K562 (cell line): Measurements from ENCODE around the gene MYBPHL. TPM values are rescaled to one million over a fixed set of nuclear protein-coding genes. Genes with fewer than 3 reads are reported as not detected.
A peak's percentile ranks its signal among the peaks of the same experiment; 100 is the strongest.

Experiments used
- ATAC-seq: fragments of 200-7000 bp; cut with Tn5 transposase; 3 replicates; pipeline ENCODE4 v1.9.1; 2020; ENCODE audit warnings: moderate library complexity
- BruUV-seq: library from RNA; stranded (reverse); fragments of 400-500 nt; replicated peaks from 2 replicates; lab custom pipeline; 2021; lab: Mats Ljungman, UMichigan
- CTCF ChIA-PET: fragments of 300-600 bp; formaldehyde crosslinking; extraction: SDS; loops from one replicate; lab custom pipeline; 2021; ENCODE audit warnings: low intra/inter-chr PET ratio; lab: Yijun Ruan, JAX
- POLR2A ChIA-PET: fragments of 300-600, 350-650 bp; sonication (Branson Sonifier 250); formaldehyde crosslinking; extraction: SDS; loops from one replicate; lab custom pipeline; 2021; ENCODE audit warnings: antibody characterized with exemption, inconsistent platforms; lab: Yijun Ruan, JAX
- DNase-seq, 4 experiments: peaks; one replicate each; pipeline versions ENCODE4 v3.0.0 to v3.0.0-alpha.2; 2011 to 2018; ENCODE audit warnings: low spot score in 3 of 4, mixed read lengths in 3 of 4; ENCODE audit errors: extremely low read depth in 1 of 4
- FAIRE-seq: peaks from 2 replicates; lab custom pipeline; 2011; peaks lifted over from hg19 to GRCh38; lab: Jason Lieb, UNC
- H2AFZ ChIP-seq: 2 replicates; pipeline ENCODE4 v1.6.0; 2011; ENCODE audit warnings: low read depth, low read length, control low read depth, inconsistent platforms
- H3K27ac ChIP-seq: fragments of 200-600 bp; 3 replicates; pipeline ENCODE4 v1.8.0; 2011; ENCODE audit warnings: low read depth, mild to moderate bottlenecking, control low read depth, inconsistent platforms, low read length, moderate library complexity, mixed read lengths; ENCODE audit errors: extremely low read depth
- H3K27me3 ChIP-seq, 2 experiments: fragments of 300-600 bp in 1 of 2; 2 replicates in 1 of 2; 3 replicates in 1 of 2; pipeline versions ENCODE4 v1.6.0 to v1.8.0; 2011; ENCODE audit warnings: inconsistent platforms in 2 of 2, low read length in 2 of 2, mild to moderate bottlenecking in 1 of 2, mixed read lengths in 1 of 2, moderate library complexity in 1 of 2; ENCODE audit not compliant: control insufficient read depth in 2 of 2, insufficient read depth in 2 of 2
- H3K36me3 ChIP-seq: fragments of 300-600 bp; 3 replicates; pipeline ENCODE4 v1.8.0; 2011; ENCODE audit warnings: mild to moderate bottlenecking, low read length, inconsistent platforms; ENCODE audit not compliant: control insufficient read depth, insufficient read depth
- H3K4me1 ChIP-seq, 2 experiments: fragments of 200-600 bp in 1 of 2; replicated peaks in 1 of 2; 2 replicates in 1 of 2; 3 replicates in 1 of 2; pipeline versions ENCODE4 v1.5.1 to v1.8.0; 2011; ENCODE audit warnings: inconsistent platforms in 2 of 2, low read length in 2 of 2, mild to moderate bottlenecking in 1 of 2, mixed read lengths in 1 of 2, moderate library complexity in 1 of 2; ENCODE audit not compliant: control insufficient read depth in 2 of 2, insufficient read depth in 2 of 2
- H3K4me2 ChIP-seq: 2 replicates; pipeline ENCODE4 v1.6.1; 2011; ENCODE audit warnings: low read length, control low read depth, inconsistent platforms, mixed read lengths; ENCODE audit not compliant: insufficient read depth
- H3K4me3 ChIP-seq: fragments of 200-600 bp; sonication (generic), shearing (Covaris generic); 2 replicates; pipeline ENCODE4 v1.5.1; 2016; ENCODE audit warnings: control low read depth, inconsistent platforms
- H3K79me2 ChIP-seq: fragments of 200-600 bp; 3 replicates; pipeline ENCODE4 v1.8.0; 2011; ENCODE audit warnings: low read length, inconsistent platforms; ENCODE audit not compliant: control insufficient read depth, insufficient read depth
- H3K9ac ChIP-seq, 2 experiments: 2 replicates each; pipeline versions ENCODE4 v1.6.0 to v1.6.1; 2011; ENCODE audit warnings: low read depth in 2 of 2, low read length in 2 of 2, control low read depth in 1 of 2, inconsistent platforms in 1 of 2, mild to moderate bottlenecking in 1 of 2, mixed read lengths in 1 of 2; ENCODE audit not compliant: insufficient read depth in 1 of 2
- H3K9me1 ChIP-seq: one replicate; pipeline ENCODE4 v1.6.0; 2011; ENCODE audit warnings: inconsistent platforms, mild to moderate bottlenecking, low read length, moderate library complexity; ENCODE audit not compliant: control insufficient read depth, insufficient read depth
- H3K9me3 ChIP-seq: replicated peaks from 2 replicates; pipeline ENCODE4 v1.5.1; 2011; ENCODE audit warnings: low read depth, low read length, inconsistent platforms; ENCODE audit not compliant: control insufficient read depth, insufficient read depth
- H4K20me1 ChIP-seq: replicated peaks from 2 replicates; pipeline ENCODE4 v1.6.1; 2011; ENCODE audit warnings: low read length, inconsistent platforms, mixed read lengths; ENCODE audit not compliant: control insufficient read depth, insufficient read depth
- ARNT ChIP-seq, 2 experiments: fragments of 450-650 bp; IDR thresholded peaks; 2 replicates each; pipeline ENCODE4 v1.6.1; 2016; ENCODE audit warnings: mild to moderate bottlenecking in 1 of 2
- DNMT1 ChIP-seq: fragments of 450-650 bp; IDR thresholded peaks from 2 replicates; pipeline ENCODE4 v1.6.1; 2016; ENCODE audit warnings: antibody characterized with exemption, mild to moderate bottlenecking
- GTF2E2 ChIP-seq: fragments of 200-800 bp; sonication (Bioruptor generic); IDR thresholded peaks from 2 replicates; pipeline ENCODE4 v1.6.1; 2016; ENCODE audit warnings: missing genetic modification characterization, missing compliant biosample characterization
- LEF1 ChIP-seq: fragments of 450-650 bp; IDR thresholded peaks from 2 replicates; pipeline ENCODE4 v1.6.1; 2016; ENCODE audit warnings: mild to moderate bottlenecking
- NCOA4 ChIP-seq: fragments of 450-650 bp; IDR thresholded peaks from 2 replicates; pipeline ENCODE4 v1.6.1; 2018; ENCODE audit warnings: mild to moderate bottlenecking; ENCODE audit not compliant: partially characterized antibody
- NCOR1 ChIP-seq: fragments of 450-650 bp; IDR thresholded peaks from 2 replicates; pipeline ENCODE4 v1.6.1; 2016; ENCODE audit warnings: mild to moderate bottlenecking, moderate library complexity
- NR2F6 ChIP-seq: fragments of 450-650 bp; formaldehyde crosslinking; IDR thresholded peaks from 2 replicates; pipeline ENCODE4 v1.4.0; 2020; ENCODE audit warnings: mild to moderate bottlenecking
- SMARCA5 ChIP-seq: fragments of 450-650 bp; IDR thresholded peaks from 2 replicates; pipeline ENCODE4 v1.6.1; 2016
- SRSF9 ChIP-seq: fragments of 200-400 bp; formaldehyde crosslinking; IDR thresholded peaks from 2 replicates; pipeline ENCODE4 v1.6.1; 2017; ENCODE audit warnings: low read depth, low read length, borderline replicate concordance
- TCF3 ChIP-seq: sonication (generic); formaldehyde crosslinking; IDR thresholded peaks from 2 replicates; pipeline ENCODE4 v1.4.0; 2020; ENCODE audit warnings: mild to moderate bottlenecking, missing genetic modification reagents
- ZNF384 ChIP-seq: IDR thresholded peaks from 2 replicates; pipeline ENCODE4 v1.6.1; 2012; ENCODE audit warnings: low read depth, low read length, improper control_type of control experiment
- ZNF436 ChIP-seq: fragments of 250-450, 450-650 bp; sonication (Bioruptor Pico); formaldehyde crosslinking; IDR thresholded peaks from 2 replicates; pipeline ENCODE4 v1.7.0; 2020; ENCODE audit warnings: mild to moderate bottlenecking
- ZNF592 ChIP-seq: fragments of 450-650 bp; IDR thresholded peaks from 2 replicates; pipeline ENCODE4 v1.6.1; 2017; ENCODE audit warnings: antibody characterized with exemption, mild to moderate bottlenecking
- ZNF695 ChIP-seq: fragments of 450-650 bp; formaldehyde crosslinking; IDR thresholded peaks from 2 replicates; pipeline ENCODE4 v1.4.0; 2020; ENCODE audit warnings: mild to moderate bottlenecking, moderate library complexity
- WGBS: fragments of 100-300 bp; shearing (Covaris generic); methylation state at CpG from one replicate; pipeline ENCODE4 v1.1.6; 2016; ENCODE audit warnings: low coverage, mixed read lengths; ENCODE audit not compliant: insufficient coverage; ENCODE audit errors: missing lambda C conversion rate; 5-methylcytosine and 5-hydroxymethylcytosine counted together
- in situ Hi-C: fragments of 300-500 bp; cut with MboI; formaldehyde crosslinking; loops from 4 replicates; pipeline ENCODE4 v1.15.0; 2018; ENCODE audit warnings: inconsistent platforms, mixed read lengths
- intact Hi-C: fragments of 100-400 bp; cut with micrococcal nuclease; formaldehyde crosslinking; loops from 2 replicates; pipeline ENCODE4 v1.14.2; 2022
- polyA plus RNA-seq, 8 experiments: library from polyadenylated mRNA; depleted of rRNA in 4 of 8; stranded (reverse) in 5 of 8; unstranded in 3 of 8; fragments of >200 nt; fragmentation: Nextera tagmentation in 2 of 8; fragmentation: Illumina TruSeq in 1 of 8; extraction: Ambion mirVana in 2 of 8; extraction: Trizol in 1 of 8; gene quantifications; 2 replicates each; pipeline versions ENCODE4 v1.2.1 to v1.2.3, GENCODE V29; 2011 to 2014; ENCODE audit warnings: inconsistent platforms in 1 of 8, missing spikeins in 1 of 8
- total RNA-seq, 7 experiments: library from RNA; depleted of rRNA in 6 of 7; stranded (reverse); fragments of >200 nt in 6 of 7; fragmentation: Illumina TruSeq in 2 of 7; extraction: Trizol in 2 of 7; gene quantifications; 2 replicates each; pipeline versions ENCODE4 v1.2.1 to v1.2.3, GENCODE V29; 2011 to 2021; ENCODE audit warnings: low replicate concordance in 1 of 7
- TF ChIP-seq, protein P1 (sequence below): fragments of 250-450 bp; sonication (Bioruptor Pico); IDR thresholded peaks from 2 replicates; pipeline ENCODE4 v1.8.0; 2022; ENCODE audit warnings: moderate library complexity, mild to moderate bottlenecking, inconsistent platforms
- TF ChIP-seq, protein P2 (sequence below): sonication (generic); formaldehyde crosslinking; IDR thresholded peaks from 2 replicates; pipeline ENCODE4 v1.8.1; 2023; ENCODE audit warnings: mild to moderate bottlenecking, missing genetic modification reagents

MYBPHL gene
- total and polyA plus RNA-seq, 9 of the 15 experiments (the other 6 are each of a cell fraction or from before 2014, with no cell fraction given) = 0.20 to 1.9 (median 0.33) TPM

DNA sequence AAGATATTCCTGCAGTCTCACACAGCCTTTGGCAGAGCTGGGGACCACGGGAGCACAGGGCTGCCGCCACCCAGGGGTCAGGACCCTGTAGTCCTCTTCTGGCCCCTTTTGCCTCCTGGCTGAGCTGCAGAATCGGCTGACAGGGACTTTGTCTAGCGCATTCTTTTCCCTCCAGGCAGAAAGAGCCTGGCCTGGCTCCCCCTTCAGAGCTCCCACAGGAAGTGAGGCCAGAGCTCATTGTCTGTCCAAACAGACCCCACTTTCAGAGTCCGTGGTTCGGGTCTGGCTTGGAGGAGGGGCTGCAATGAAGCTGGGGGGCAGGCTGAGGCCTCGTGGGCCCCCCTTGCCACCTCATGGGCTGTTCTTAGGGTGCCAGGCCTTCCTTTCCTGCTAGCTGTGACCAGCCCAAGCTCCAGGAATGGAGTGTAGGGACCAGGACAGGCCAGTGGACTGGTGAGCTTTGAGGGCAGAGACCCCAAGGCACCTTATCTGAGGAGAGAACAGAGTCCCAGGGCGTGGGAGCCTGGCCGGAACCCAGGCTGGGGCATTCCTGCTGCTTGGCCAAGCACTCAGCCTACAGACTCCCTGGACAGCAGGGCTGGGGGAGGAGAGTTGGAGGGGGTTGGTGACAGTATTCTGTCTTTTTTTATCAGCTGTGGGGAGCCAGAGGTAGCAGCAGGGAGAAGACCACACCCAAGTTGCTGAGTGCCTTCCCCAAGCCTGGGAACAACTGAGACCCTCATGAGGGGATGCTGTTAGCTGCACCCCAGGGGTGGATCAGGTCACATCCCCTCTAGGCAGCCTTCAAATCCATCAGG is 52.8 kb downstream of the MYBPHL start:
- 5% methylated on average over 9 of the region's 9 CpGs for WGBS
- ChIA-PET POLR2A (interaction anchor here (0.6 to 4.8 kb wide), 19 partner anchors 8 to 578 kb away, joined by 3 to 36 read pairs (median 4); partner anchors contain the start of genes PSRC1 and SORT1), CTCF (no interaction called here)
- in situ Hi-C loops (no loop called here), intact Hi-C loops (loop anchor here (2.0 kb wide), 1 partner anchor 53 kb away; no protein-coding TSS in a partner anchor)
- no peaks in the 10 kb centered on the region for H4K20me1 ChIP-seq
- no peaks in the 10 kb centered on the region for H3K9me3 ChIP-seq
- H3K27me3 ChIP-seq = no peaks in the 10 kb centered on the region
- peak overlapping the region; percentile 18; the same call in 1 of the 2 replicates for H3K4me3 ChIP-seq
- peak overlapping the region; percentile 89 for H3K27ac ChIP-seq
- FAIRE-seq (peak; percentile 97), ATAC-seq (peak; percentile 79), DNase-seq (peak; percentile 84 to 89 (median 86))
- H3K9ac ChIP-seq = peak overlapping the region; percentile 81 to 89
- peaks cover 9% of the 10 kb centered on the region; the same call in 2 of the 3 replicates for H3K36me3 ChIP-seq
- peaks cover 36% of the 10 kb centered on the region for H3K79me2 ChIP-seq
- H3K4me2 ChIP-seq = peak overlapping the region; percentile 83
- peak overlapping the region; percentile 69 for H2AFZ ChIP-seq
- no TSS peak for BruUV-seq
- peaks cover 40 to 80% of the 10 kb centered on the region in 2 experiments for H3K4me1 ChIP-seq
- peaks cover 4% of the 10 kb centered on the region for H3K9me1 ChIP-seq
- TF ChIP-seq GTF2E2 (tag) (no peak), ARNT (IDR thresholded peaks at IDR 0.05) (no peak), NCOA4 (no peak), SMARCA5 (no peak), SRSF9 (no peak), NCOR1 (no peak), DNMT1 (no peak), NR2F6 (CRISPR knock-in tag) (no peak), TCF3 (CRISPR knock-in tag) (peak; percentile 14; the same call in 1 of the 2 replicates), ZNF695 (no peak), ZNF436 (no peak), LEF1 (0 out of 2 replicates have a peak, but pooled peaks have one; percentile 53), ZNF384 (0 out of 2 replicates have a peak, but pooled peaks have one; percentile 35), ZNF592 (peak; percentile 46)
- TF ChIP-seq, protein P1, sequence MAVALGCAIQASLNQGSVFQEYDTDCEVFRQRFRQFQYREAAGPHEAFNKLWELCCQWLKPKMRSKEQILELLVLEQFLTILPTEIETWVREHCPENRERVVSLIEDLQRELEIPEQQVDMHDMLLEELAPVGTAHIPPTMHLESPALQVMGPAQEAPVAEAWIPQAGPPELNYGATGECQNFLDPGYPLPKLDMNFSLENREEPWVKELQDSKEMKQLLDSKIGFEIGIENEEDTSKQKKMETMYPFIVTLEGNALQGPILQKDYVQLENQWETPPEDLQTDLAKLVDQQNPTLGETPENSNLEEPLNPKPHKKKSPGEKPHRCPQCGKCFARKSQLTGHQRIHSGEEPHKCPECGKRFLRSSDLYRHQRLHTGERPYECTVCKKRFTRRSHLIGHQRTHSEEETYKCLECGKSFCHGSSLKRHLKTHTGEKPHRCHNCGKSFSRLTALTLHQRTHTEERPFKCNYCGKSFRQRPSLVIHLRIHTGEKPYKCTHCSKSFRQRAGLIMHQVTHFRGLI = no peak
- TF ChIP-seq, protein P2, sequence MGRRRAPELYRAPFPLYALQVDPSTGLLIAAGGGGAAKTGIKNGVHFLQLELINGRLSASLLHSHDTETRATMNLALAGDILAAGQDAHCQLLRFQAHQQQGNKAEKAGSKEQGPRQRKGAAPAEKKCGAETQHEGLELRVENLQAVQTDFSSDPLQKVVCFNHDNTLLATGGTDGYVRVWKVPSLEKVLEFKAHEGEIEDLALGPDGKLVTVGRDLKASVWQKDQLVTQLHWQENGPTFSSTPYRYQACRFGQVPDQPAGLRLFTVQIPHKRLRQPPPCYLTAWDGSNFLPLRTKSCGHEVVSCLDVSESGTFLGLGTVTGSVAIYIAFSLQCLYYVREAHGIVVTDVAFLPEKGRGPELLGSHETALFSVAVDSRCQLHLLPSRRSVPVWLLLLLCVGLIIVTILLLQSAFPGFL = no peak
